Dermis microvascular lymphatic vessel endothelial cell (primary cell): ENCODE measurements around the gene RFNG. TPM values are rescaled to one million over a fixed set of nuclear protein-coding genes. Genes with fewer than 3 reads are reported as not detected.

ENCODE experiments used
- DNase-seq, 2 donors: peaks; one replicate each; pipeline versions ENCODE4 v3.0.0 to v3.0.0-alpha.2; 2010; ENCODE audit warnings: low read depth in 2 of 2
- total RNA-seq: library from RNA; depleted of rRNA; stranded (reverse); fragments of >200 nt; gene quantifications from 2 replicates; pipeline ENCODE4 v1.2.1, GENCODE V29; 2014

The RFNG gene
- total RNA-seq, 1 donor from 2014 or later: 16.4 TPM

GRCh38 chr17:82078433-82078832 is 26.8 kb upstream of the RFNG start:
- no peak for DNase-seq

GRCh38 chr17:82077617-82078358 is 26.2 kb upstream of the RFNG start:
- no peak for DNase-seq

GRCh38 chr17:82076785-82077591 is 25.4 kb upstream of the RFNG start:
- DNase-seq: no peak

GRCh38 chr17:82076018-82076784 is 24.6 kb upstream of the RFNG start:
- DNase-seq: no peak

- no peak for DNase-seq
Observed at GRCh38 chr17:82073446-82073845, 21.8 kb upstream of the RFNG start.

- no peak for DNase-seq
Observed at GRCh38 chr17:82072827-82073226, 21.2 kb upstream of the RFNG start.

GRCh38 chr17:82070611-82071010 is 19.0 kb upstream of the RFNG start:
- no peak for DNase-seq

- peak in 1 of 2 donors; percentile 44 for DNase-seq
Observed at GRCh38 chr17:82065638-82066303, 14.2 kb upstream of the RFNG start, which contains the start of gene DUS1L. DUS1L (minus strand) TSS chr17:82065804; CDS start chr17:82065059, 745 bp downstream.

- peak in 1 of 2 donors; percentile 49 for DNase-seq
Observed at GRCh38 chr17:82065193-82065637, 13.6 kb upstream of the RFNG start.

GRCh38 chr17:82064433-82065192 is 13.0 kb upstream of the RFNG start:
- DNase-seq: no peak

GRCh38 chr17:82063424-82064415 is 12.1 kb upstream of the RFNG start:
- no peak for DNase-seq

- no peak for DNase-seq
Observed at GRCh38 chr17:82062984-82063368, 11.4 kb upstream of the RFNG start.

- DNase-seq: no peak
Observed at GRCh38 chr17:82062076-82062983, 10.7 kb upstream of the RFNG start.

- DNase-seq: no peak
Observed at GRCh38 chr17:82061047-82061925, 9.7 kb upstream of the RFNG start.

- DNase-seq: no peak
Observed at GRCh38 chr17:82060614-82061013, 9.0 kb upstream of the RFNG start.

- DNase-seq: no peak
Observed at GRCh38 chr17:82060001-82060380, 8.4 kb upstream of the RFNG start.

- DNase-seq: no peak
Observed at GRCh38 chr17:82059272-82060000, 7.8 kb upstream of the RFNG start.
